H9 (cell line): ENCODE data around the gene GUF1. TPM values are rescaled to one million over a fixed set of nuclear protein-coding genes. Genes with fewer than 3 reads are reported as not detected.

ENCODE experiments used
- DNase-seq: peaks from one replicate; pipeline ENCODE4 v3.0.0-alpha.2; 2017
- H2AFZ ChIP-seq: one replicate; pipeline ENCODE4 v1.6.1; 2013; ENCODE audit warnings: mild to moderate bottlenecking, low read length, control low read depth, moderate library complexity
- H2AK5ac ChIP-seq: 2 replicates; pipeline ENCODE4 v1.6.1; 2013; ENCODE audit warnings: low read length, control low read depth, mixed read lengths; ENCODE audit not compliant: insufficient read length
- H2BK120ac ChIP-seq: one replicate; pipeline ENCODE4 v1.6.1; 2013; ENCODE audit warnings: low read depth, mild to moderate bottlenecking, low read length, control low read depth, inconsistent platforms; ENCODE audit not compliant: poor library complexity, severe bottlenecking
- H2BK12ac ChIP-seq: 2 replicates; pipeline ENCODE4 v1.6.1; 2013; ENCODE audit warnings: low read length, control low read depth, mixed read lengths, low read depth; ENCODE audit not compliant: insufficient read length
- H2BK15ac ChIP-seq: 2 replicates; pipeline ENCODE4 v1.6.1; 2013; ENCODE audit warnings: low read depth, low read length, control low read depth
- H2BK20ac ChIP-seq: one replicate; pipeline ENCODE4 v1.6.1; 2013; ENCODE audit warnings: low read depth, mild to moderate bottlenecking, low read length, control low read depth, inconsistent platforms; ENCODE audit not compliant: poor library complexity, severe bottlenecking
- H2BK5ac ChIP-seq: 2 replicates; pipeline ENCODE4 v1.6.1; 2013; ENCODE audit warnings: low read length, control low read depth, mixed read lengths; ENCODE audit not compliant: insufficient read length
- H3K14ac ChIP-seq: 2 replicates; pipeline ENCODE4 v1.6.1; 2013; ENCODE audit warnings: low read length, control low read depth; ENCODE audit not compliant: insufficient read depth
- H3K18ac ChIP-seq: 2 replicates; pipeline ENCODE4 v1.6.1; 2013; ENCODE audit warnings: low read depth, mild to moderate bottlenecking, mixed read lengths, low read length, control low read depth; ENCODE audit not compliant: insufficient read length
- H3K23ac ChIP-seq: 2 replicates; pipeline ENCODE4 v1.6.1; 2013; ENCODE audit warnings: low read length, control low read depth, mixed read lengths, low read depth; ENCODE audit not compliant: insufficient read length
- H3K23me2 ChIP-seq: 2 replicates; pipeline ENCODE4 v1.6.1; 2013; ENCODE audit warnings: low read depth, mild to moderate bottlenecking, mixed read lengths, low read length, control low read depth; ENCODE audit not compliant: insufficient read length, poor library complexity, severe bottlenecking
- H3K27ac ChIP-seq: 2 replicates; pipeline ENCODE4 v1.5.1; 2013; ENCODE audit warnings: low read length, control low read depth, mixed read lengths, low read depth; ENCODE audit not compliant: insufficient read length
- H3K27me3 ChIP-seq: 2 replicates; pipeline ENCODE4 v1.6.1; 2013; ENCODE audit warnings: low read length, control low read depth, inconsistent platforms; ENCODE audit not compliant: insufficient read depth
- H3K4ac ChIP-seq: 2 replicates; pipeline ENCODE4 v1.6.1; 2013; ENCODE audit warnings: low read depth, mild to moderate bottlenecking, control low read depth, inconsistent platforms, low read length, moderate library complexity
- H3K4me1 ChIP-seq: 2 replicates; pipeline ENCODE4 v1.6.1; 2013; ENCODE audit warnings: low read length, control low read depth, inconsistent platforms; ENCODE audit not compliant: insufficient read depth
- H3K4me2 ChIP-seq: 2 replicates; pipeline ENCODE4 v1.6.1; 2013; ENCODE audit warnings: low read length, control low read depth, mixed read lengths; ENCODE audit not compliant: insufficient read length, insufficient read depth
- H3K56ac ChIP-seq: 2 replicates; pipeline ENCODE4 v1.6.1; 2013; ENCODE audit warnings: low read depth, mild to moderate bottlenecking, mixed read lengths, low read length, control low read depth; ENCODE audit not compliant: insufficient read length
- H3K79me1 ChIP-seq: 2 replicates; pipeline ENCODE4 v1.6.1; 2013; ENCODE audit warnings: low read depth, mild to moderate bottlenecking, moderate library complexity, low read length, control low read depth, inconsistent platforms; ENCODE audit not compliant: insufficient read depth, poor library complexity, severe bottlenecking
- H3K79me2 ChIP-seq: 2 replicates; pipeline ENCODE4 v1.6.1; 2013; ENCODE audit warnings: low read length, control low read depth, inconsistent platforms; ENCODE audit not compliant: insufficient read depth
- H3K9ac ChIP-seq: 2 replicates; pipeline ENCODE4 v1.6.1; 2013; ENCODE audit warnings: low read length, control low read depth, mixed read lengths; ENCODE audit not compliant: insufficient read length; ENCODE audit errors: extremely low read depth
- H3K9me3 ChIP-seq: one replicate; pipeline ENCODE4 v1.6.1; 2013; ENCODE audit warnings: low read depth, low read length, inconsistent platforms; ENCODE audit not compliant: control insufficient read depth
- H3T11ph ChIP-seq: one replicate; pipeline ENCODE4 v1.6.1; 2013; ENCODE audit warnings: mild to moderate bottlenecking, low read length, control low read depth, inconsistent platforms
- H4K20me1 ChIP-seq: one replicate; pipeline ENCODE4 v1.6.1; 2013; ENCODE audit not compliant: control insufficient read depth, insufficient read length, insufficient read depth
- H4K5ac ChIP-seq: 2 replicates; pipeline ENCODE4 v1.6.1; 2013; ENCODE audit warnings: low read depth, mild to moderate bottlenecking, mixed read lengths, low read length, control low read depth; ENCODE audit not compliant: insufficient read length
- H4K8ac ChIP-seq: replicated peaks from 2 replicates; pipeline ENCODE4 v1.6.1; 2013; ENCODE audit warnings: low read length, control low read depth, mixed read lengths, low read depth; ENCODE audit not compliant: insufficient read length
- H4K91ac ChIP-seq: 2 replicates; pipeline ENCODE4 v1.6.1; 2013; ENCODE audit warnings: low read depth, mild to moderate bottlenecking, moderate library complexity, mixed read lengths, low read length, control low read depth; ENCODE audit not compliant: insufficient read length
- H3K27ac Mint-ChIP-seq, 3 experiments: 2 replicates in 2 of 3; 3 replicates in 1 of 3; pipeline ENCODE4 v1.8.0; 2020 to 2021; ENCODE audit warnings: mixed read lengths in 3 of 3, mild to moderate bottlenecking in 1 of 3, moderate library complexity in 1 of 3
- H3K27me3 Mint-ChIP-seq: 2 replicates; pipeline ENCODE4 v1.8.0; 2021; ENCODE audit warnings: low read depth, mild to moderate bottlenecking, moderate library complexity, mixed read lengths
- H3K36me3 Mint-ChIP-seq, 3 experiments: 2 replicates in 2 of 3; 3 replicates in 1 of 3; pipeline ENCODE4 v1.8.0; 2020 to 2021; ENCODE audit warnings: low read depth in 3 of 3, mixed read lengths in 3 of 3; ENCODE audit not compliant: insufficient read depth in 1 of 3
- H3K4me1 Mint-ChIP-seq, 2 experiments: 2 replicates each; pipeline ENCODE4 v1.8.0; 2020; ENCODE audit warnings: mixed read lengths in 2 of 2
- H3K4me3 Mint-ChIP-seq, 2 experiments: 2 replicates in 1 of 2; 3 replicates in 1 of 2; pipeline ENCODE4 v1.8.0; 2020 to 2021; ENCODE audit warnings: mild to moderate bottlenecking in 2 of 2, mixed read lengths in 2 of 2, moderate library complexity in 1 of 2
- H3K9me3 Mint-ChIP-seq, 2 experiments: 2 replicates in 1 of 2; 3 replicates in 1 of 2; pipeline ENCODE4 v1.8.0; 2020; ENCODE audit warnings: mild to moderate bottlenecking in 2 of 2, mixed read lengths in 2 of 2, moderate library complexity in 1 of 2
- CTCF ChIP-seq: fragments of 200-600 bp; sonication (generic); conservative IDR thresholded peaks from 3 replicates; pipeline ENCODE4 v1.8.0; 2021; ENCODE audit warnings: antibody characterized with exemption, mild to moderate bottlenecking
- WGBS: extraction: QIAGEN DNeasy Blood & Tissue Kit; methylation state at CpG from one replicate; pipeline ENCODE4 v1.1.7; 2013; ENCODE audit warnings: missing lambda C conversion rate, low lambda C conversion rate, mixed read lengths; ENCODE audit not compliant: insufficient read length; ENCODE audit errors: extremely low coverage; 5-methylcytosine and 5-hydroxymethylcytosine counted together
- total RNA-seq: library from RNA; stranded (reverse); gene quantifications from 2 replicates; pipeline ENCODE4 v1.2.1, GENCODE V29; 2021

GUF1 gene
- total RNA-seq, 1 experiment from 2014 or later, result 38.6 TPM

GRCh38 chr4:44629280-44629866, 48.8 kb upstream of the GUF1 start:
- Histone ChIP-seq H3K56ac (no peak overlapping the region), H4K20me1 (no peaks in the 10 kb centered on the region), H2AK5ac (no peak overlapping the region), H2BK5ac (no peak overlapping the region), H4K91ac (no peak overlapping the region), H2AFZ (no peak overlapping the region), H3T11ph (no peak overlapping the region), H3K4me1 (no peaks in the 10 kb centered on the region), H2BK120ac (no peak overlapping the region), H3K23me2 (no peaks in the 10 kb centered on the region), H4K8ac (no peak overlapping the region), H3K4ac (no peak overlapping the region), H3K79me1 (no peaks in the 10 kb centered on the region), H3K18ac (no peak overlapping the region), H3K23ac (no peak overlapping the region), H3K9ac (no peak overlapping the region), H2BK20ac (no peak overlapping the region), H3K27ac (no peak overlapping the region), H3K9me3 (no peaks in the 10 kb centered on the region), H3K4me2 (no peak overlapping the region), H3K14ac (no peak overlapping the region), H4K5ac (no peak overlapping the region), H3K27me3 (no peaks in the 10 kb centered on the region), H2BK12ac (no peak overlapping the region), H2BK15ac (no peak overlapping the region), H3K79me2 (no peaks in the 10 kb centered on the region)
- WGBS, result no CpG with 5 or more reads among the region's 2 CpGs
- no peaks in the 10 kb centered on the region for H3K27me3 Mint-ChIP-seq
- no peaks in the 10 kb centered on the region for H3K9me3 Mint-ChIP-seq
- H3K4me1 Mint-ChIP-seq, result no peaks in the 10 kb centered on the region
- peak; percentile 38 for DNase-seq
- no peak overlapping the region for H3K27ac Mint-ChIP-seq
- H3K4me3 Mint-ChIP-seq, result no peak overlapping the region
- peak; percentile 79 for TF ChIP-seq CTCF
- H3K36me3 Mint-ChIP-seq, result no peaks in the 10 kb centered on the region
